Measurements from ENCODE around the gene TEAD4. TPM values are rescaled to one million over a fixed set of nuclear protein-coding genes. Genes with fewer than 3 reads are reported as not detected.

The TEAD4 gene
- total RNA-seq, result 5.3 and 6.4 TPM in 2 replicates

GRCh38 chr12:2959192-2959504 lies at the start of gene TEAD4:
Gene TEAD4, plus strand, starts transcription at chr12:2959397.

GRCh38 chr12:3076730-3077571 lies 117.8 kb downstream of the TEAD4 start, which contains the start of gene TSPAN9:
Gene TSPAN9, plus strand, starts transcription at chr12:3077379. Its CDS starts 123,815 bp downstream, at chr12:3201194.

Other genes with a start within 250 kb of the TEAD4 start
- gene FKBP4, start 164.4 kb upstream of the TEAD4 start, total RNA-seq, result 68.0 and 86.7 TPM in 2 replicates
- gene ITFG2, start 146.7 kb upstream of the TEAD4 start, total RNA-seq, result 14.4 and 15.6 TPM in 2 replicates
- under 0.01 and 0.22 TPM in 2 replicates for gene NRIP2, start 124.4 kb upstream of the TEAD4 start, total RNA-seq
- gene TEX52, start 102.4 kb upstream of the TEAD4 start, total RNA-seq, result 0.12 TPM in 1 of 2 replicates, not detected in the other
- gene FOXM1, start 82.2 kb upstream of the TEAD4 start, total RNA-seq, result 5.7 and 14.3 TPM in 2 replicates
- 20.6 and 30.1 TPM in 2 replicates for gene RHNO1, start 82.2 kb upstream of the TEAD4 start, total RNA-seq
- gene TULP3, start 68.5 kb upstream of the TEAD4 start, total RNA-seq, result 32.0 and 38.0 TPM in 2 replicates
- gene TSPAN9, start 118.0 kb downstream of the TEAD4 start, total RNA-seq, result 24.6 and 37.2 TPM in 2 replicates

Measured in uterine smooth muscle cell (primary cell).